Spleen (tissue), 11 donors: ENCODE data around the gene GADL1. TPM values are rescaled to one million over a fixed set of nuclear protein-coding genes. Genes with fewer than 3 reads are reported as not detected.
A peak's percentile ranks its signal among the peaks of the same experiment; 100 is the strongest.

Source experiments
- DNase-seq: peaks from one replicate; pipeline ENCODE4 v3.0.0-alpha.2; 2020
- H3K27ac ChIP-seq, 8 donors: fragments of 200-600 bp; sonication (generic) in 7 of 8; 1 replicate in 4 of 8; 2 replicates in 4 of 8; pipeline versions ENCODE4 v1.5.0 to v1.8.0; 2016 to 2021; ENCODE audit warnings: inconsistent platforms in 4 of 8, mild to moderate bottlenecking in 4 of 8, moderate library complexity in 1 of 8
- H3K27me3 ChIP-seq, 7 donors: fragments of 200-600 bp; sonication (generic) in 6 of 7; replicated peaks in 1 of 7; 1 replicate in 4 of 7; 2 replicates in 3 of 7; pipeline versions ENCODE4 v1.5.0 to v1.8.0; 2016 to 2021; ENCODE audit warnings: inconsistent platforms in 3 of 7, mild to moderate bottlenecking in 1 of 7
- H3K36me3 ChIP-seq, 6 donors: fragments of 200-600 bp; sonication (generic) in 5 of 6; 1 replicate in 4 of 6; 2 replicates in 2 of 6; pipeline versions ENCODE4 v1.5.0 to v1.8.0; 2016 to 2021; ENCODE audit warnings: inconsistent platforms in 2 of 6
- H3K4me1 ChIP-seq, 6 donors: fragments of 200-600 bp; sonication (generic) in 5 of 6; 1 replicate in 3 of 6; 2 replicates in 3 of 6; pipeline versions ENCODE4 v1.5.0 to v1.8.0; 2016 to 2021; ENCODE audit warnings: inconsistent platforms in 3 of 6
- H3K4me3 ChIP-seq, 8 donors: fragments of 200-600 bp; sonication (generic) in 7 of 8; 1 replicate in 4 of 8; 2 replicates in 4 of 8; pipeline versions ENCODE4 v1.5.0 to v1.8.0; 2016 to 2021; ENCODE audit warnings: inconsistent platforms in 4 of 8, mild to moderate bottlenecking in 4 of 8, moderate library complexity in 2 of 8
- H3K9me3 ChIP-seq, 8 donors: fragments of 200-600 bp; sonication (generic) in 7 of 8; 1 replicate in 4 of 8; 2 replicates in 4 of 8; pipeline versions ENCODE4 v1.5.0 to v1.8.0; 2016 to 2021; ENCODE audit warnings: inconsistent platforms in 4 of 8
- CTCF ChIP-seq, 11 experiments: fragments of 200-600 bp in 7 of 11; fragments of 450-650 bp in 4 of 11; sonication (generic) in 4 of 11; IDR thresholded peaks in 8 of 11; conservative IDR thresholded peaks in 3 of 11; 1 replicate in 7 of 11; 2 replicates in 4 of 11; pipeline versions ENCODE4 v1.4.0 to v1.8.0; 2016 to 2021; ENCODE audit warnings: antibody characterized with exemption in 11 of 11, inconsistent platforms in 4 of 11, mild to moderate bottlenecking in 1 of 11
- POLR2A ChIP-seq, 3 donors: fragments of 450-650 bp; IDR thresholded peaks; one replicate each; pipeline ENCODE4 v1.5.1; 2017; ENCODE audit warnings: antibody characterized with exemption in 3 of 3, mild to moderate bottlenecking in 1 of 3
- POLR2AphosphoS5 ChIP-seq, 3 donors: sonication (generic); formaldehyde crosslinking; IDR thresholded peaks; one replicate each; pipeline ENCODE4 v1.5.1; 2017; ENCODE audit warnings: antibody characterized with exemption in 3 of 3
- WGBS, 5 donors: extraction: QIAGEN DNeasy Blood & Tissue Kit in 3 of 5; methylation state at CpG; one replicate each; pipeline versions ENCODE4 v1.1.5 to v1.1.7; 2013 to 2018; 5-methylcytosine and 5-hydroxymethylcytosine counted together
- intact Hi-C: fragments of 100-400 bp; cut with DNase I; formaldehyde crosslinking; loops from one replicate; pipeline ENCODE4 v1.15.0; 2023; ENCODE audit warnings: low total_unique reads
- polyA plus RNA-seq, 3 donors: library from polyadenylated mRNA; stranded (reverse); fragments of 200-250 nt; gene quantifications; one replicate each; pipeline ENCODE4 v1.2.1, GENCODE V29; 2013
- total RNA-seq, 7 donors: library from RNA; depleted of rRNA in 3 of 7; stranded (reverse); fragments of >200 nt in 3 of 7; fragmentation: NEBNext Ultra II Directional in 4 of 7; extraction: Animal tissue kit (Norgen Biotek cat#: 25700) in 4 of 7; gene quantifications; one replicate each; pipeline versions ENCODE4 v1.1.0 to v1.2.1, GENCODE V29; 2016 to 2021
- donor health status: healthy with polysubstance abuse.
- donor health status: DM: no; HTN: no; CAD: no; lungs with moderate emphysema.
- donor health status: DM: no; HTN: no; CAD: no.
- donor health status: Bipolar disorder and iron deficiency.
- donor health status: healthy.
- donor health status: DM: no; HTN: no; CAD: no.
- donor health status: DM: yes; HTN: yes; CAD: no.

GADL1 gene
- total and polyA plus RNA-seq, 10 donors: 0.02 to 0.16 (median 0.08) TPM; not detected in 6

DNA sequence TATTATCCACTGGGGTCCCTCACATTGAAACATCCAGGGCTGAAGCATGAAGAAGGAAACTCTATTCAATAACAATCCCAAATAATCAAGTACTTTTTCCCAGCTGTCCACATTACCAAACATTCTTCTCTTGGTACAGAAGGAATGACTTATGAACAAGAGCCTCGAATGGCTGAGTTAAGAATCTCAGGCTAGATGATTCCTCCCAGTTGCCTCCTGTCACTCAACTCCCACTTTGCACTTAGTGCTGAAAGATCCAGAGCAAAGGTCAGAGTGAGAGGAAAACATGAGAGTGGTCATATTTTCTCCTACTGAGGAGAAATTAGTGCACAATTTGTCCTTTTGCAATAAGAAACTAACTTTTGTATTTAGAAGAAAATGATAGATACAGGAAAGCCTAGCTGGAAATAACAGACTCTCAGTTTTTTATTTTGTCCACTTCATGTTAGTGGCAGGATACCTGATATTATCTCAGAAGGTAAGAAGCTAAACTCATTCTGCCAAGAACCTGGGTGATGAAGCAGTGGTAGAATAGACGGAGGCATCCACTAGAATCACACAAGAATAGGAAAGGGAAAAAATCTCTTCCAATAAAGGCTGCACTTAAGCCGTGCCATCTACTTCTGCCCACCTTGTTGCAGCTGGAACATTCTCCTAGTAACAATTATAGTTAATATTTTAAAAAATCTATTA is 46.2 kb downstream of the GADL1 start:
- intact Hi-C loops: no loop called here
- Histone ChIP-seq H3K27me3 (no peaks in the 10 kb centered on the region), H3K4me3 (no peak overlapping the region), H3K27ac (peak overlapping the region in 3 of 8 donors; percentile 14 to 51 (median 40)), H3K36me3 (no peaks in the 10 kb centered on the region), H3K9me3 (no peaks in the 10 kb centered on the region), H3K4me1 (peaks cover 0 to 5% (median 0%) of the 10 kb centered on the region in 6 donors)
- no peak for DNase-seq
- TF ChIP-seq POLR2A (IDR thresholded peaks at IDR 0.05) (no peak), CTCF (IDR thresholded peaks at IDR 0.05 in 8 of 11, conservative IDR thresholded peaks at IDR 0.05 in 3 of 11) (no peak), POLR2AphosphoS5 (IDR thresholded peaks at IDR 0.05) (peak in 1 of 3 donors; percentile 56)
- WGBS, 5 donors: 64 to 86% (median 83%) methylated on average over 3 of the region's 3 CpGs

DNA sequence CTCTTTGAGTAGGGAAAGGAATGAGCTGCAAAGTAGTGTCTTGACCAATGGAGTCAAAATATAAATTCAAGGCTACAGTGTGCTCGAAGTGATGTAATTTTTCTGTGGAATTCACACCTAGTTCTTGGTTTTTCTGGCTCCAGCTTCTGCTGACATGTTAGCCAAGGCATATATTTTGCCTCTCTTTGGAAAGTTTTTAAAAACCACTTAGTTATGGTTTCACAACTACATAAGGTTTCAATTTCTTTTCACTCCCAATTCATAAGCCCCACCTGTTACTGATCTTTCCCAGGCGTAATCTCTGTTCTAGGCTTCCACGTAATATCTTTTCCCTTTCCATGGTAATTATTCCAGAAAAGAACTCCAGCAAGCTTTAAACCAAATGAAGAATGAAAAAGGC is 46.9 kb downstream of the GADL1 start:
- DNase-seq: no peak
- H3K36me3 ChIP-seq: no peaks in the 10 kb centered on the region
- TF ChIP-seq POLR2A (IDR thresholded peaks at IDR 0.05): no peak
- no peak for TF ChIP-seq CTCF (IDR thresholded peaks at IDR 0.05 in 8 of 11, conservative IDR thresholded peaks at IDR 0.05 in 3 of 11)
- TF ChIP-seq POLR2AphosphoS5 (IDR thresholded peaks at IDR 0.05): no peak
- H3K4me1 ChIP-seq: peaks cover 0 to 5% (median 0%) of the 10 kb centered on the region in 6 donors
- no peaks in the 10 kb centered on the region for H3K27me3 ChIP-seq
- 73 to 83% (median 80%) methylated on average over 3 of the region's 3 CpGs for WGBS, 5 donors
- H3K27ac ChIP-seq: peak overlapping the region in 2 of 8 donors; percentile 14 to 51
- no peaks in the 10 kb centered on the region for H3K9me3 ChIP-seq
- intact Hi-C loops: no loop called here
- no peak overlapping the region for H3K4me3 ChIP-seq

DNA sequence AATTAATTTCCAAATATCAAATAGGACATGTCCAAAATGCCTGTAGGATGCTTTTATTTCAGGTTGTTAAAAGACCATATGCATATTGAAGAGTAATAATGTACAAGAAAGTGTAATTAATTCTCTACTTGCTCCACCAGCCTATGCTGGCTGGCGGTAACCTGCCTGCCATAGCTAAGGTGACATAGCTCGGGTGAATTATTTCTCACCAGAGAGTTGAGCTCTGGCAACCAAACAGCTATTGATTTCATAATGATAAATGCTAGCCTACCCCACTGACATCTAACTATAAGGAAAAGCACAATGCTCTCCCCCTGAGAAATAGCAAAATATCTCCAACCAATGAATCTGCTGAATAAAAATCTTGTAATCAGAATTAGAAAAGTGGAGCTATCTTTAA is 48.9 kb downstream of the GADL1 start:
- TF ChIP-seq CTCF (IDR thresholded peaks at IDR 0.05 in 8 of 11, conservative IDR thresholded peaks at IDR 0.05 in 3 of 11) (no peak), POLR2A (IDR thresholded peaks at IDR 0.05) (no peak), POLR2AphosphoS5 (IDR thresholded peaks at IDR 0.05) (no peak)
- Histone ChIP-seq H3K27ac (no peak overlapping the region), H3K4me3 (no peak overlapping the region), H3K9me3 (no peaks in the 10 kb centered on the region), H3K4me1 (peaks cover 0 to 5% (median 0%) of the 10 kb centered on the region in 6 donors), H3K27me3 (no peaks in the 10 kb centered on the region), H3K36me3 (no peaks in the 10 kb centered on the region)
- intact Hi-C loops: no loop called here
- WGBS, 5 donors: 92 to 100% (median 97%) methylated on average over 2 of the region's 2 CpGs
- DNase-seq: no peak

- Histone ChIP-seq H3K9me3 (no peaks in the 10 kb centered on the region), H3K27ac (no peak overlapping the region), H3K4me1 (peaks cover 0 to 5% (median 0%) of the 10 kb centered on the region in 6 donors), H3K36me3 (no peaks in the 10 kb centered on the region), H3K4me3 (no peak overlapping the region), H3K27me3 (no peaks in the 10 kb centered on the region)
- DNase-seq: no peak
- no peak for TF ChIP-seq POLR2AphosphoS5 (IDR thresholded peaks at IDR 0.05)
- TF ChIP-seq POLR2A (IDR thresholded peaks at IDR 0.05): no peak
- intact Hi-C loops: no loop called here
- 87 to 96% (median 93%) methylated on average over 10 of the region's 10 CpGs for WGBS, 5 donors
Measured at GRCh38 chr3:30843877-30844276, 50.6 kb downstream of the GADL1 start.
